Metanephros (tissue), 1 donor: ENCODE measurements around the gene PIP5K1A. TPM values are rescaled to one million over a fixed set of nuclear protein-coding genes. Genes with fewer than 3 reads are reported as not detected.

Experiments used
- total RNA-seq: library from RNA; depleted of rRNA; stranded (reverse); fragments of >200 nt; gene quantifications from one replicate; pipeline ENCODE4 v1.2.3, GENCODE V29; 2014

Gene PIP5K1A, protein sequence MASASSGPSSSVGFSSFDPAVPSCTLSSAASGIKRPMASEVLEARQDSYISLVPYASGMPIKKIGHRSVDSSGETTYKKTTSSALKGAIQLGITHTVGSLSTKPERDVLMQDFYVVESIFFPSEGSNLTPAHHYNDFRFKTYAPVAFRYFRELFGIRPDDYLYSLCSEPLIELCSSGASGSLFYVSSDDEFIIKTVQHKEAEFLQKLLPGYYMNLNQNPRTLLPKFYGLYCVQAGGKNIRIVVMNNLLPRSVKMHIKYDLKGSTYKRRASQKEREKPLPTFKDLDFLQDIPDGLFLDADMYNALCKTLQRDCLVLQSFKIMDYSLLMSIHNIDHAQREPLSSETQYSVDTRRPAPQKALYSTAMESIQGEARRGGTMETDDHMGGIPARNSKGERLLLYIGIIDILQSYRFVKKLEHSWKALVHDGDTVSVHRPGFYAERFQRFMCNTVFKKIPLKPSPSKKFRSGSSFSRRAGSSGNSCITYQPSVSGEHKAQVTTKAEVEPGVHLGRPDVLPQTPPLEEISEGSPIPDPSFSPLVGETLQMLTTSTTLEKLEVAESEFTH
- 70.8 TPM for total RNA-seq

DNA sequence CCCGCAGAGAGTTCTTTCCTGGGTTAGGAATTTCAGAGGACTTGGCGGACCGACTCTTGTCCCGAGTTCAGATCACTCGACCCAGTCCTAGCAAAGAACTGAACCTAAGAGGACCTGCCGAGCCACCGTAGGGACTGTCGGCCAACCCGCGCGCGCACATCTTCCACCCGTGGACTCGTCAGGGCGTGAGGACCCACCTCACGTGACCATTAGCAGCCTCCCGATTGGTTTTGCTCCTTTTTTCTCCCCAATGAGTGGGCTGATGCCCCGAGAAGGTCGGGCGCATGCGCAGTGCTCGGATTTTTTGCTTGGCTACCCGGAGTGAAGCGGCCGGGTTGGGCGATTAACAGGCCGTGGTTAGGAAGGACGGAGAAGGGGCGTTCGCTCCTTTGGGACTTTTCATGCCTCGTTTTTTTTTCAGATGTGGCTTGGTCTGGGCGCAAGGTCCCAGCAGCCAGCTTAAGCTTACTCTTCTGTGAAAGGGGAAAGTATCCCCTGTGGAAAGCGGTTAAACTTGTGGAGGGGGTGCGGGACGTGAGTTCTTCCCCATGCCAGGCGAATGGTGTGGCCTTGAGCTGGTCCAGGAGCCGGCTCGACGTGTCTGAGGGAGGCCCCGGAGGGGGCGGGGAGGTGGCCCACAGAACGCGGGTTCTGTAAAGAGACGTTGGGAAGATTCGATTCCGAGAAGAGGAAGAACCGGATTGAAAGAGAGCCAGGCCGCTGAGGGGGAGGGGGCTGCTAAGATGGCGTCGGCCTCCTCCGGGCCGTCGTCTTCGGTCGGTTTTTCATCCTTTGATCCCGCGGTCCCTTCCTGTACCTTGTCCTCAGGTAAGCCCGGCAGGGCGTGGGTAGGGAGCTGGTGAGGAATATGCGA, at the start of gene PIP5K1A:
Gene PIP5K1A (plus strand): TSS at position 299 of the 874 bp plus-strand sequence. CDS start 445 bp downstream, at position 744.

DNA sequence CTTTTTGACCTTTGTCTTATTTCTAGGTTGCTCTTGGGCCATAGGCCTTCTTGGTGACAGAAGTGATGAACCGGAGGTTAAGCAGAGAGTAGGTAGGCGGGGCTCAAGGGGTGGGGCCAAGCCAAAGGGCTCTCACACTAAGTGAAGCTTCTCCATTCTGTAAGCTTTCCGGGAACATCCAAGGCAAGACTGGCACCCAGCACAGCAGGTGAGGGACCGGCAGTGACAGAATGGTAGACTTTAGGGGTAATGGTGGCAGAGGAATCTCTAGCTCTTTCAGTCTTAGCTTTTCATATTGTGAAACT, 41.9 kb upstream of the PIP5K1A start, which contains the start of gene TNFAIP8L2:
Gene TNFAIP8L2 (plus strand): TSS at position 135 of the 305 bp plus-strand sequence. CDS start 2,049 bp downstream, outside the sequence.

DNA sequence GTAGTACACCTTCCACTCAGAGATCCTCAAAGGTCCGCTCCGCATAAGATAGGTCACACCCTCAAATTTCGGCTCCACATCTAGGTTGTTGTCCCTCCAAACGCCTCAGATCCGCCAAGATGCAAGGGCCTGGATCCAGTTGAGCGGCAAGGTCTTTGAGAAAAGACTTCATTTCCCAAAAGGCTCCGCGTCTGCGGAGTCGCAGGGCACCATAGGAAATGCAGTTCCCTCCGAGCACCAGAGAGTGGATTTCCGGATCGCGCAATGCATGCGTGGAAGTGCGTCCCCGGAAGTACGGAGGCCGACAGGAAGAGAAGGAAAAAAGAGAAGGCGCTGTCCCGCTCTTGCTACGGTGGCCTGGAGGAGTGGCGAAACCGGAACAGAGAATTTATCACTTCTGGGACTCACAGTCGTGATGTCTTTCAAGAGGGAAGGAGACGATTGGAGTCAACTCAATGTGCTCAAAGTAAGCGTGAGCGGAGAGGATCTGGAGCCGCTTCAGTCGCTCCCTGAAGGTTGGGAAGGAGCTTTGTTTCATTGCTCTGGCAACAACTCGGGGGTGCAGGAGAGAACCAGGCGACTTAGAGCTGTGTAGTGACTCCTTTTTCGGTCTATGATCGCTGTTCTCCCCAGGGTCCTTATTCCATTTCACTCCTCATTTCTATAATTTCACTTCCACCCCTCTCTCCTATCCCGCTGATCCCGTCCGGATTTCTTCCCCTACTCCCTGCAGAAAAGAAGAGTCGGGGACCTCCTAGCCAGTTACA, 32.4 kb upstream of the PIP5K1A start, which contains the start of the genes LYSMD1 and SCNM1:
Gene LYSMD1 (minus strand): TSS at position 165 of the 767 bp plus-strand sequence. CDS start 644 bp downstream, outside the sequence.
Gene SCNM1 (plus strand): TSS at position 407 of the 767 bp plus-strand sequence. CDS start 9 bp downstream, at position 416.

DNA sequence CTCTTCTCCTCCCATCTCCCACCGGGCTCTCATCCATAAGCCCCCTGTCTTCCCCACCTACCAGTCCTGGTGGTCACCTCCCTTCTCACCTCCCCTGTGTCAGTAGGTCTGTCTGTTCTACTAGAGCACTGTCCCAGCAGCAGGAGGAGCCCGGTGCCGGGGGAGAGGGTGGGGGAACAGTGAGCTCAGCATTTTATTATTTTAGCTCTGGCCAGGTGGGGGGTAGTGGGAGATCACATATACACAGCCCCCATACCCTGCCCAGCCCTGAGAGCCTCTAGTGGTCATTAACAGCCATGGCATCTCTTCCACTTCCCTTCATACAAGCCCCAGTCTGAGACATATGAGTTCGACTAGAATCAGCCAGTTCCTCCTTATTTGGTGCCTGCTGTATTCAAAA, 22.5 kb upstream of the PIP5K1A start, which contains the start of gene TMOD4:
Gene TMOD4 (minus strand): TSS at position 119 of the 400 bp plus-strand sequence. CDS start 1,106 bp downstream, outside the sequence.

DNA sequence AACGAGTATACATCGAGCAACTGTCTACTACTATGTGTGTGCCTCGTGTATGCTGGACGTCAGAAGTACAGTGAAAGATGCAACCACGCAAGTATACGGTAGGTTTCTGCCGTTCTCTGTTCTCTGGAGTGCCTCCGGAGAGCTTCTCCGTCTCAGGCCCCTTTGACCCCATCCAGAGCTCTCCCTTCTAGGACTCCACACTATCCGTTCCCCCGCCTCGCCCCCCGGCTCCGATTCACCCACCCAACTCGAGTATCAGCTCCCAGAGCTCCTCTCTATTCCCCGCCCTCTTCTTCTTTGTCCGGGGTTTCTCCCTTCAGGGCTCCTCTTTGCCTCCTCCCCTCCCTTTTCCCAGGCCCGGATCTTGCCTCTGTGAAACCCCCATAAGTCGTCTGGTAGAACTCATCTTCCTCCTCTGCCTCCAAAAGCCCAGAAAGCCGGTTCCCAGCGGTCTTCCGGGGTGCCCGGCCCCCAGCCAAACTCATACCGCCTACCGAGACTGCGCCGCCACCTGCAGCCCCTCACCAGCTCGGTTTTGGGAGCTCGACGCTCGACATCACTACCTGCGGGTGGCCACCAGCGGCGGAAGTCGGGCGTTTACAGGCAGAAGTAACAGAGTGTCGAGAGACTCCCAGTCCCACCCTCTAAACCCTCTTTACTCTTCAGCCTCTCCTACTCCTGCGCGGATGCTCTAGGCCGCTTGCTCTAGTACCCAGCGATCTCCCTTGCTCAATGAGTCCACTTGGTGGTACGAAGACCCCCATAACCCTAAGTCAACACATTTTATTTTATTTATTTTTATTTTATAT, 8.5 kb upstream of the PIP5K1A start, which contains the start of gene VPS72:
Gene VPS72 (minus strand): TSS at position 561 of the 809 bp plus-strand sequence. CDS start 76 bp downstream, at position 485.

DNA sequence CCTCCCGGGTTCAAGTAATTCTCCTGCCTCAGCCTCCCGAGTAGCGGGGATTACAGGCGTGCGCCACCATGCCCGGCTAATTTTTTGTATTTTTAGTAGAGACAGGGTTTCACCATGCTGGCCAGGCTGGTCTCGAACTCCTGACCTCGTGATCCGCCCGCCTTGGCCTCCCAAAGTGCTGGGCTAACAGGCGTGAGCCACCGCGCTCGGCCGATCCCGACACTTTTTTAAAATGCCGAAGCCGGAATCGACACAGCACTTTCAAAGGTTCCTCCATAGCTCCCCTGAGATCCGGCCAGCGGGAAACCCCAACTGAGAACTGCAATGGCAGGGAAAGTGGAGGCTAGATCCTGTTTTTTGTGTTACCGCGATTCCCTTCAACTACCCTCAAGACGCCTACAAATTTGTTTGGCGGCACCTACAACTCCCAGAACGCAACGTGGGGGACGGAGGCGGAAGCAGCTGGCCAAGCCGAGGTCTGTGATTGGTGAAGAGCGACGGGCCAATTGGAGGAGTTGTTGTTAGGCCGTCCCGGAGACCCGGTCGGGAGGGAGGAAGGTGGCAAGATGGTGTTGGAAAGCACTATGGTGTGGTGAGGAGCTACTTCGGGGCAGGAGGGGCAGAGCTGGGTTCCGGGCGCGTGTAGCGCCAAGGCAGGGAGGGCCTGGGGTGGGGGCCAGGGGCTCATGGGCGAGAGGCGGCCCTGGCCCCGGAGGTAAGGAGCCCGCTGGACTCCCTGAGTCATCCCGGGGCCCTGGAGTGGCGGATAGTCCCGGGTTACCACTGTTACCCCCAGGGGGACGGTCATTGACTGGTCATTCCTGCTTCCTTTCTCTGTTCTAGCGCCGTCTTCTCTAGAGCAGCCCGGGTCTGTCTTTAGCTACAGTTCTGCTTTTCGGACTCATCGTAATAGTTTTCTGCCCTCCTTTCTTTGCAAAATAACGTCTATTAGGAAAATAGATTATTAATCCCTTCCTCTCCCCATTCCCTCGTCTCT, 56.2 kb downstream of the PIP5K1A start, which contains the start of gene PSMD4:
Gene PSMD4 (plus strand): TSS at position 518 of the 997 bp plus-strand sequence. CDS start 49 bp downstream, at position 567.

DNA sequence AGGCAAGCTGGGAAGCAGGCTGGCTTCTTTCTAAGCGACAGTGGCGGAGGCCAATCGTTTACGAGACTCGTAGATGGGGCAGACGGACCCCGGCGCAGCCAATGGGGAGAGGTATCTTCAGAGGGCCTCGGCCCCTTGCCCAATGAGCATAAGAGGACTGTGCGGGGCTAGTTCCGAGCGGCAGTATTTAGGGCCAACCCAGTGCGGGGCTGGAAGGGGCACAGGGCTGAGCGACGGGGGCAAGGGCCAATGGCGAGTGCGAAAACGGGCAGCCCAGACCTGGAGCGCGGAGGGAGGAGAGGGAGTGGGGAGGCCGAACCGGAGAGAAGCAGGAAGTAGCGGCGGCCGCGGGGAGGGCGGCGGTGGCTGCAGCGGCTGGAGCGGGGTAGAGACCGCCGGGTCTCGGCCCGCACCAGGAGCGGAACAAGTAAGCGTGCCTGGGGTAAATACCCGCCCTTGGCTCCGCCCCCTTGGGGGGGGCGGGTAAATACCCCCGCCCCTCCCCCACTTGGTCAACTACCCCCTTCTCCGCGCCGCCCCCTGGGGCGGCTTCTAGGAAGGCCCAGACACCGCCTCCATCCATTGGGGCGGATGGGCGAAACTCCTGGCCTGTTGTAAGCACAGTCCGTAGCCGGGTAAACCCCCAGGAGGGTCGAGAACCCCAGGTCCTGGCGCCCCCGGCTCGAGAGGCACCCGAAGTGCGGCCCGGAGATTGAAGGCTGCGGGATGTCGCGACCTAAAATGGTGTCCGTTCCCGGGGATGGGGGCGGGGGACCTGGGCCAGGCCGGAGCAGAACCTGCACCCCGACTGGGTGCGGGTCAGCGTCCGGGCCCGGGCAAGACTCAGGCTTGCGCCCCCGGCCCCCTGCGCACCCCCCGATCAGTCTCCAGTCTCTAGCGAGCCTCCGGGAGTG, 83.9 kb downstream of the PIP5K1A start, which contains the start of gene ZNF687:
Gene ZNF687 (plus strand): TSS at position 331 of the 914 bp plus-strand sequence. CDS start 3,993 bp downstream, outside the sequence.

Other genes with a start within 250 kb of the PIP5K1A start
- 123 TPM for gene CERS2, start 223.7 kb upstream of the PIP5K1A start, total RNA-seq
- gene ANXA9, start 216.3 kb upstream of the PIP5K1A start, total RNA-seq = 8.5 TPM
- gene MINDY1, start 191.7 kb upstream of the PIP5K1A start, total RNA-seq = 45.6 TPM
- gene PRUNE1, start 190.1 kb upstream of the PIP5K1A start, total RNA-seq = 26.0 TPM
- 1.9 TPM for gene BNIPL, start 162.0 kb upstream of the PIP5K1A start, total RNA-seq
- gene C1orf56, start 150.8 kb upstream of the PIP5K1A start, total RNA-seq = 5.5 TPM
- gene CDC42SE1, start 138.9 kb upstream of the PIP5K1A start, total RNA-seq = 48.6 TPM
- 4.1 TPM for gene MLLT11, start 138.2 kb upstream of the PIP5K1A start, total RNA-seq
- 18.2 TPM for gene GABPB2, start 127.8 kb upstream of the PIP5K1A start, total RNA-seq
- gene SEMA6C, start 51.9 kb upstream of the PIP5K1A start, total RNA-seq = 39.0 TPM
- gene TNFAIP8L2, start 41.9 kb upstream of the PIP5K1A start, total RNA-seq = 2.3 TPM
- 12.6 TPM for gene LYSMD1, start 32.6 kb upstream of the PIP5K1A start, total RNA-seq
- 20.4 TPM for gene SCNM1, start 32.4 kb upstream of the PIP5K1A start, total RNA-seq
- gene TMOD4, start 22.6 kb upstream of the PIP5K1A start, total RNA-seq = 12.4 TPM
- 26.0 TPM for gene VPS72, start 8.4 kb upstream of the PIP5K1A start, total RNA-seq
- gene PSMD4, start 56.2 kb downstream of the PIP5K1A start, total RNA-seq = 97.2 TPM
- 28.6 TPM for gene ZNF687, start 83.7 kb downstream of the PIP5K1A start, total RNA-seq
- 54.5 TPM for gene PI4KB, start 128.9 kb downstream of the PIP5K1A start, total RNA-seq
- 31.6 TPM for gene RFX5, start 148.7 kb downstream of the PIP5K1A start, total RNA-seq
- 60.4 TPM for gene SELENBP1, start 174.2 kb downstream of the PIP5K1A start, total RNA-seq
- 176 TPM for gene PSMB4, start 201.0 kb downstream of the PIP5K1A start, total RNA-seq